Testis (tissue), 2 donors: ENCODE measurements around the gene FCAMR.

Experiments
- POLR2A ChIP-seq: fragments of 450-650 bp; IDR thresholded peaks from one replicate; pipeline ENCODE4 v1.6.1; 2017; ENCODE audit warnings: antibody characterized with exemption, mild to moderate bottlenecking, moderate library complexity
- TF ChIP-seq, protein P1 (sequence below), 3 experiments: fragments of 450-650 bp in 2 of 3; fragments of 200-600 bp in 1 of 3; sonication (generic) in 1 of 3; IDR thresholded peaks; one replicate each; pipeline ENCODE4 v1.5.1; 2016 to 2019; ENCODE audit warnings: antibody characterized with exemption in 3 of 3, mild to moderate bottlenecking in 2 of 3, moderate library complexity in 1 of 3

DNA sequence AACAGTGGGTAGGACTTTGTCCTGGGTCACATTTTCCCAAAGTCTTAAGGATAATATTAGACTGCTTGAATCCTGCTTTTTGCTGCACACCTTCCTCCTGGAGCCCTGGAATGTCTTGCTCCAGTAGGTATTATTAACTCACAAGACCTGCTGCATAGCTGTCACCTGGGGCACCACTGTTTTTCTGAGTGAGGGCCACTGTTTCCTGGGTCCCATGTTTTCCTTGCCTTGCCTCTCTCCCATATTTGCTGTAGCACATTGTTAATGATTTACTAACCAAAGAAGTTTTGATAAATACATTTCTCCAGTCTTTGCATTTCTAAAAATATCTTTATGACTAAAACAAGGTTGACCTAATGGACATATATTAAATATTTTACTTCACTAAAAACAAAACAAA, 22.5 kb upstream of the FCAMR start:
- TF ChIP-seq, protein P1, sequence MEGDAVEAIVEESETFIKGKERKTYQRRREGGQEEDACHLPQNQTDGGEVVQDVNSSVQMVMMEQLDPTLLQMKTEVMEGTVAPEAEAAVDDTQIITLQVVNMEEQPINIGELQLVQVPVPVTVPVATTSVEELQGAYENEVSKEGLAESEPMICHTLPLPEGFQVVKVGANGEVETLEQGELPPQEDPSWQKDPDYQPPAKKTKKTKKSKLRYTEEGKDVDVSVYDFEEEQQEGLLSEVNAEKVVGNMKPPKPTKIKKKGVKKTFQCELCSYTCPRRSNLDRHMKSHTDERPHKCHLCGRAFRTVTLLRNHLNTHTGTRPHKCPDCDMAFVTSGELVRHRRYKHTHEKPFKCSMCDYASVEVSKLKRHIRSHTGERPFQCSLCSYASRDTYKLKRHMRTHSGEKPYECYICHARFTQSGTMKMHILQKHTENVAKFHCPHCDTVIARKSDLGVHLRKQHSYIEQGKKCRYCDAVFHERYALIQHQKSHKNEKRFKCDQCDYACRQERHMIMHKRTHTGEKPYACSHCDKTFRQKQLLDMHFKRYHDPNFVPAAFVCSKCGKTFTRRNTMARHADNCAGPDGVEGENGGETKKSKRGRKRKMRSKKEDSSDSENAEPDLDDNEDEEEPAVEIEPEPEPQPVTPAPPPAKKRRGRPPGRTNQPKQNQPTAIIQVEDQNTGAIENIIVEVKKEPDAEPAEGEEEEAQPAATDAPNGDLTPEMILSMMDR (IDR thresholded peaks at IDR 0.05), result no peak
- no peak for TF ChIP-seq POLR2A
